Gastroesophageal sphincter (tissue), 4 donors: ENCODE data around the gene SNPH. TPM values are rescaled to one million over a fixed set of nuclear protein-coding genes. Genes with fewer than 3 reads are reported as not detected.
A peak's percentile ranks its signal among the peaks of the same experiment; 100 is the strongest.

ENCODE experiments used
- ATAC-seq: fragments of 150-250 bp; one replicate; pipeline ENCODE4 v1.9.1; 2016; ENCODE audit warnings: mild to moderate bottlenecking, moderate library complexity
- H3K27ac ChIP-seq, 4 donors: fragments of 200-600 bp; sonication (generic) in 3 of 4; 1 replicate in 3 of 4; 2 replicates in 1 of 4; pipeline ENCODE4 v1.5.1; 2016 to 2019
- H3K27me3 ChIP-seq: fragments of 200-600 bp; sonication (generic); one replicate; pipeline ENCODE4 v1.5.1; 2019
- H3K36me3 ChIP-seq, 2 donors: fragments of 200-600 bp; sonication (generic); one replicate each; pipeline ENCODE4 v1.5.1; 2019; ENCODE audit warnings: control low read depth in 1 of 2
- H3K4me1 ChIP-seq, 3 donors: fragments of 200-600 bp; sonication (generic); 1 replicate in 2 of 3; 2 replicates in 1 of 3; pipeline ENCODE4 v1.5.1; 2016 to 2019; ENCODE audit warnings: control low read depth in 2 of 3
- H3K4me3 ChIP-seq, 2 donors: fragments of 200-600 bp; sonication (generic); one replicate each; pipeline ENCODE4 v1.5.1; 2019; ENCODE audit warnings: mild to moderate bottlenecking in 1 of 2, moderate library complexity in 1 of 2
- H3K9me3 ChIP-seq, 3 donors: fragments of 200-600 bp; sonication (generic); one replicate each; pipeline ENCODE4 v1.5.1; 2017 to 2019; ENCODE audit warnings: control low read depth in 2 of 3
- CTCF ChIP-seq, 4 experiments: fragments of 200-600 bp in 2 of 4; fragments of 450-650 bp in 2 of 4; sonication (generic) in 1 of 4; IDR thresholded peaks; one replicate each; pipeline ENCODE4 v1.5.1; 2017 to 2019; ENCODE audit warnings: antibody characterized with exemption in 4 of 4, mild to moderate bottlenecking in 2 of 4, moderate library complexity in 2 of 4
- EP300 ChIP-seq: sonication (generic); formaldehyde crosslinking; IDR thresholded peaks from one replicate; pipeline ENCODE4 v1.6.1; 2017; ENCODE audit warnings: antibody characterized with exemption, mild to moderate bottlenecking
- POLR2A ChIP-seq, 2 donors: fragments of 450-650 bp; IDR thresholded peaks; one replicate each; pipeline ENCODE4 v1.6.1; 2017; ENCODE audit warnings: antibody characterized with exemption in 2 of 2, mild to moderate bottlenecking in 2 of 2, moderate library complexity in 1 of 2
- POLR2AphosphoS5 ChIP-seq: sonication (generic); formaldehyde crosslinking; IDR thresholded peaks from one replicate; pipeline ENCODE4 v1.6.1; 2017; ENCODE audit warnings: antibody characterized with exemption
- WGBS, 2 donors: methylation state at CpG; one replicate each; pipeline ENCODE4 v1.1.5; 2018; ENCODE audit warnings: low coverage in 1 of 2; 5-methylcytosine and 5-hydroxymethylcytosine counted together
- total RNA-seq, 4 donors: library from RNA; depleted of rRNA; stranded (reverse); fragments of >200 nt; gene quantifications; one replicate each; pipeline ENCODE4 v1.1.0, GENCODE V29; 2016

Gene SNPH
- total RNA-seq, 4 donors from 2014 or later: 9.8 to 31.6 (median 12.5) TPM

- ATAC-seq: no peak
- no peak for TF ChIP-seq POLR2AphosphoS5
- TF ChIP-seq POLR2A (IDR thresholded peaks at IDR 0.05): no peak
- TF ChIP-seq EP300: no peak
- no peak for TF ChIP-seq CTCF (IDR thresholded peaks at IDR 0.05)
- no peaks in the 10 kb centered on the region for H3K9me3 ChIP-seq
- no peaks in the 10 kb centered on the region for H3K27me3 ChIP-seq
- WGBS, 2 donors: 80 to 85% methylated on average over 8 of the region's 10 CpGs
- no peak overlapping the region for H3K27ac ChIP-seq
- H3K4me3 ChIP-seq: no peak overlapping the region
- H3K4me1 ChIP-seq: no peaks in the 10 kb centered on the region
- H3K36me3 ChIP-seq: peaks cover 0 to 66% of the 10 kb centered on the region in 2 donors
Measured at GRCh38 chr20:1298888-1299511, 32.9 kb downstream of the SNPH start.

- TF ChIP-seq POLR2AphosphoS5 (no peak), CTCF (IDR thresholded peaks at IDR 0.05) (no peak), EP300 (no peak), POLR2A (IDR thresholded peaks at IDR 0.05) (no peak)
- WGBS, 2 donors: 80% methylated on average over 1 of the region's 9 CpGs; no CpG with 5 or more reads in 1 of the 2 donors
- Histone ChIP-seq H3K4me3 (no peak overlapping the region), H3K9me3 (no peaks in the 10 kb centered on the region), H3K36me3 (peaks cover 0 to 71% of the 10 kb centered on the region in 2 donors), H3K27me3 (no peaks in the 10 kb centered on the region), H3K4me1 (no peaks in the 10 kb centered on the region), H3K27ac (no peak overlapping the region)
- peak; percentile 7 for ATAC-seq
Measured at GRCh38 chr20:1299522-1299921, 33.4 kb downstream of the SNPH start.

- H3K4me1 ChIP-seq: no peaks in the 10 kb centered on the region
- no peak overlapping the region for H3K27ac ChIP-seq
- no peaks in the 10 kb centered on the region for H3K27me3 ChIP-seq
- H3K4me3 ChIP-seq: no peak overlapping the region
- H3K9me3 ChIP-seq: no peaks in the 10 kb centered on the region
- ATAC-seq: no peak
- no peak for TF ChIP-seq POLR2AphosphoS5
- TF ChIP-seq POLR2A (IDR thresholded peaks at IDR 0.05): no peak
- no peak for TF ChIP-seq CTCF (IDR thresholded peaks at IDR 0.05)
- TF ChIP-seq EP300: no peak
- WGBS, 2 donors: 78% methylated on average over 3 of the region's 18 CpGs; no CpG with 5 or more reads in 1 of the 2 donors
- peaks cover 0 to 78% of the 10 kb centered on the region in 2 donors for H3K36me3 ChIP-seq
Measured at GRCh38 chr20:1300083-1300840, 34.2 kb downstream of the SNPH start.

GRCh38 chr20:1301031-1301529, 35.0 kb downstream of the SNPH start:
- Histone ChIP-seq H3K9me3 (no peaks in the 10 kb centered on the region), H3K36me3 (peaks cover 0 to 82% of the 10 kb centered on the region in 2 donors), H3K27me3 (no peaks in the 10 kb centered on the region), H3K27ac (no peak overlapping the region), H3K4me3 (no peak overlapping the region), H3K4me1 (no peaks in the 10 kb centered on the region)
- no peak for TF ChIP-seq CTCF (IDR thresholded peaks at IDR 0.05)
- no peak for TF ChIP-seq POLR2AphosphoS5
- no peak for TF ChIP-seq POLR2A (IDR thresholded peaks at IDR 0.05)
- no peak for TF ChIP-seq EP300
- no peak for ATAC-seq
- 69 to 70% methylated on average over 7 to 9 of the region's 9 CpGs for WGBS, 2 donors
